A673 (cell line): ENCODE measurements around the gene CACNA2D1. TPM values are rescaled to one million over a fixed set of nuclear protein-coding genes. Genes with fewer than 3 reads are reported as not detected.
A peak's percentile ranks its signal among the peaks of the same experiment; 100 is the strongest.

Experiments used
- BruUV-seq: library from RNA; stranded (reverse); fragments of 400-500 nt; replicated peaks from 2 replicates; lab custom pipeline; 2021; lab: Mats Ljungman, UMichigan
- CTCF ChIA-PET: fragments of 300-600 bp; sonication (Branson Sonifier 250); formaldehyde crosslinking; loops from one replicate; lab custom pipeline; 2022; ENCODE audit warnings: antibody characterized with exemption; lab: Charles Lee
- POLR2A ChIA-PET: fragments of 300-600 bp; sonication (Branson Sonifier 250); formaldehyde crosslinking; loops from one replicate; lab custom pipeline; 2022; ENCODE audit warnings: antibody characterized with exemption; ENCODE audit not compliant: low non-redundant PET; lab: Charles Lee
- DNase-seq: peaks from one replicate; pipeline ENCODE4 v3.0.0-alpha.2; 2015; ENCODE audit warnings: low spot score
- H3K27ac ChIP-seq: fragments of 200-600 bp; sonication (generic); 2 replicates; pipeline ENCODE4 v1.5.1; 2016; ENCODE audit warnings: mixed run types, low read depth, mild to moderate bottlenecking, mixed read lengths, antibody characterized with exemption, low read length; ENCODE audit not compliant: poor library complexity, severe bottlenecking
- H3K27me3 ChIP-seq: fragments of 200-600 bp; sonication (generic); replicated peaks from 2 replicates; pipeline ENCODE4 v1.6.1; 2017; ENCODE audit warnings: mixed run types, low read depth, mild to moderate bottlenecking, mixed read lengths, antibody characterized with exemption, low read length; ENCODE audit not compliant: insufficient read depth, poor library complexity
- H3K36me3 ChIP-seq: fragments of 200-600 bp; sonication (generic); 2 replicates; pipeline ENCODE4 v1.6.1; 2016; ENCODE audit warnings: mixed run types, mild to moderate bottlenecking, mixed read lengths, antibody characterized with exemption, low read length; ENCODE audit not compliant: insufficient read depth, poor library complexity, severe bottlenecking
- H3K4me1 ChIP-seq: fragments of 200-600 bp; sonication (generic); 2 replicates; pipeline ENCODE4 v1.6.1; 2017; ENCODE audit warnings: mixed run types, mild to moderate bottlenecking, mixed read lengths, antibody characterized with exemption, low read length; ENCODE audit not compliant: insufficient read depth, poor library complexity, severe bottlenecking
- H3K4me3 ChIP-seq: fragments of 200-600 bp; sonication (generic); 2 replicates; pipeline ENCODE4 v1.5.1; 2016; ENCODE audit warnings: low read depth, mixed run types, mild to moderate bottlenecking, mixed read lengths, low read length; ENCODE audit not compliant: poor library complexity, severe bottlenecking
- H3K9me3 ChIP-seq: fragments of 200-600 bp; sonication (generic); 2 replicates; pipeline ENCODE4 v1.6.1; 2016; ENCODE audit warnings: mixed run types, low read depth, mild to moderate bottlenecking, mixed read lengths, antibody characterized with exemption, low read length; ENCODE audit not compliant: poor library complexity, severe bottlenecking
- CTCF ChIP-seq: fragments of 300-800, 200-600 bp; sonication (generic); conservative IDR thresholded peaks from 2 replicates; pipeline ENCODE4 v1.5.1; 2017; ENCODE audit warnings: low read depth, mild to moderate bottlenecking, antibody characterized with exemption, low read length, moderate library complexity, mixed read lengths
- EZH2 ChIP-seq: fragments of 200-600 bp; sonication (generic); IDR thresholded peaks from 2 replicates; pipeline ENCODE4 v1.6.1; 2017; ENCODE audit warnings: borderline replicate concordance, low read depth, mild to moderate bottlenecking, mixed read lengths, antibody characterized with exemption, low read length; ENCODE audit not compliant: poor library complexity, severe bottlenecking
- intact Hi-C: fragments of 100-400 bp; cut with micrococcal nuclease; formaldehyde crosslinking; loops from one replicate; pipeline ENCODE4 v1.10.0; 2022; ENCODE audit not compliant: unreplicated experiment
- total RNA-seq: library from RNA; stranded (reverse); gene quantifications from 2 replicates; pipeline ENCODE4 v1.2.3, GENCODE V29; 2021

The CACNA2D1 gene
- total RNA-seq, 1 experiment from 2014 or later: 49.1 TPM

GRCh38 chr7:82286798-82287140, 156.8 kb downstream of the CACNA2D1 start:
- no peak for DNase-seq
- BruUV-seq: no TSS peak
- H3K36me3 ChIP-seq: no peaks in the 10 kb centered on the region
- H3K4me1 ChIP-seq: peaks cover 43% of the 10 kb centered on the region
- CTCF ChIA-PET: no interaction called here
- POLR2A ChIA-PET: interaction anchor here (0.6 kb wide), 1 partner anchor 17 kb away, joined by 3 read pairs; no protein-coding TSS in a partner anchor
- intact Hi-C loops: loop anchor here (5.0 kb wide), 1 partner anchor 106 kb away; no protein-coding TSS in a partner anchor
- H3K27me3 ChIP-seq: no peaks in the 10 kb centered on the region
- TF ChIP-seq CTCF: no peak
- no peak for TF ChIP-seq EZH2
- H3K4me3 ChIP-seq: no peak overlapping the region
- H3K9me3 ChIP-seq: peaks cover under 1% of the 10 kb centered on the region
- peak overlapping the region; percentile 3 for H3K27ac ChIP-seq

- H3K9me3 ChIP-seq: no peaks in the 10 kb centered on the region
- CTCF ChIA-PET: no interaction called here
- H3K36me3 ChIP-seq: no peaks in the 10 kb centered on the region
- TF ChIP-seq EZH2 (no peak), CTCF (no peak)
- H3K27ac ChIP-seq: peak overlapping the region; percentile 3
- POLR2A ChIA-PET: interaction anchor here (0.6 kb wide), 1 partner anchor 16 kb away, joined by 3 read pairs; no protein-coding TSS in a partner anchor
- no peak for DNase-seq
- BruUV-seq: TSS peak; percentile 3
- intact Hi-C loops: loop anchor here (5.0 kb wide), 1 partner anchor 106 kb away; no protein-coding TSS in a partner anchor
- H3K27me3 ChIP-seq: no peaks in the 10 kb centered on the region
- no peak overlapping the region for H3K4me3 ChIP-seq
- peaks cover 43% of the 10 kb centered on the region for H3K4me1 ChIP-seq
Measured at GRCh38 chr7:82286096-82286797, 157.3 kb downstream of the CACNA2D1 start.

- POLR2A ChIA-PET: no interaction called here
- intact Hi-C loops: loop anchor here (5.0 kb wide), 1 partner anchor 107 kb away; no protein-coding TSS in a partner anchor
- no TSS peak for BruUV-seq
Measured at GRCh38 chr7:82284936-82285519, 158.5 kb downstream of the CACNA2D1 start.

More at GRCh38 chr7:82284936-82285519, 158.5 kb downstream of the CACNA2D1 start:
- no peak overlapping the region for H3K27ac ChIP-seq
- no peaks in the 10 kb centered on the region for H3K9me3 ChIP-seq
- TF ChIP-seq EZH2 (no peak), CTCF (no peak)
- no peaks in the 10 kb centered on the region for H3K36me3 ChIP-seq
- H3K4me3 ChIP-seq: no peak overlapping the region
- peaks cover 43% of the 10 kb centered on the region for H3K4me1 ChIP-seq
- DNase-seq: peak; percentile 63
- CTCF ChIA-PET: no interaction called here
- no peaks in the 10 kb centered on the region for H3K27me3 ChIP-seq
